GM19193 (cell line): Measurements from ENCODE around the gene TMEM131L.

Experiments used
- POLR2A ChIP-seq: IDR thresholded peaks from 4 replicates; pipeline ENCODE4 v1.6.1; 2011; ENCODE audit not compliant: insufficient read depth, insufficient read length; ENCODE audit errors: extremely low read depth

Gene TMEM131L

GRCh38 chr4:153616006-153616555 is 149.9 kb downstream of the TMEM131L start:
- TF ChIP-seq POLR2A: no peak

GRCh38 chr4:153618833-153619232 is 152.7 kb downstream of the TMEM131L start:
- TF ChIP-seq POLR2A: no peak

GRCh38 chr4:153619811-153620210 is 153.7 kb downstream of the TMEM131L start:
- no peak for TF ChIP-seq POLR2A

- TF ChIP-seq POLR2A: no peak
These were observed 154.2 kb downstream of the TMEM131L start for GRCh38 chr4:153620352-153620751.

- no peak for TF ChIP-seq POLR2A
These were observed 155.9 kb downstream of the TMEM131L start for GRCh38 chr4:153622093-153622492.

- no peak for TF ChIP-seq POLR2A
These were observed 156.6 kb downstream of the TMEM131L start for GRCh38 chr4:153622778-153623240.

GRCh38 chr4:153623491-153623890 is 157.3 kb downstream of the TMEM131L start:
- no peak for TF ChIP-seq POLR2A

GRCh38 chr4:153628796-153629315 is 162.7 kb downstream of the TMEM131L start:
- no peak for TF ChIP-seq POLR2A

GRCh38 chr4:153629776-153630175 is 163.6 kb downstream of the TMEM131L start:
- TF ChIP-seq POLR2A: no peak

GRCh38 chr4:153634738-153635353 is 168.7 kb downstream of the TMEM131L start:
- TF ChIP-seq POLR2A: no peak

GRCh38 chr4:153635846-153636245 is 169.7 kb downstream of the TMEM131L start:
- no peak for TF ChIP-seq POLR2A

GRCh38 chr4:153637201-153637600 is 171.0 kb downstream of the TMEM131L start:
- TF ChIP-seq POLR2A: peak; percentile 28

- no peak for TF ChIP-seq POLR2A
These were observed 171.9 kb downstream of the TMEM131L start for GRCh38 chr4:153638011-153638410.

- TF ChIP-seq POLR2A: peak; percentile 42
These were observed 172.8 kb downstream of the TMEM131L start for GRCh38 chr4:153638999-153639398.

GRCh38 chr4:153639833-153640802 is 174.0 kb downstream of the TMEM131L start:
- no peak for TF ChIP-seq POLR2A

GRCh38 chr4:153641532-153641931 is 175.4 kb downstream of the TMEM131L start:
- TF ChIP-seq POLR2A: no peak
